ENCODE results near the gene PHF14.

DNA sequence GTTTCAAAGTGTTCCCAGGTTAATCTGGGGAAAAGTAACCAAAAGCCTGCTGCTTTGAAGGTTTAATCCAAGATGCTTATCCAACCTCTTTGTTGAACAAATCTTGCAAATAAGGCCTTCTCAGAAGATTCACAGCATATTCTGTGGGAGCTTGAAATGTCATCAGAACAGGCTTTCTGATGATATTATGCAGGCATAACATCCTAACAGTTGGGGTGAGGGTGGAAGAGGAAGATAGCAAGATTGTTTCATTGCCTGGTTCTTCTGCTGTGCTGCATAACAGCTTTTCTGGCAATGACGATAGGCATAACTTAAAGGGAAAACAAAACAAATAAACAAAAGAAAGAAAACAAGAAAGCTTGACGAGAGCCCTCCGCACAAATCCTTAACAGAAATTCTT lies 217.4 kb downstream of the PHF14 start:
- TF ChIP-seq GATA2 (IDR thresholded peaks at IDR 0.05; ENCODE audit: low read depth, low read length) (no peak), GATA3 (IDR thresholded peaks at IDR 0.05; ENCODE audit: low read depth, low read length) (no peak)
